CD4-positive, alpha-beta T cell (primary cell): ENCODE data around the gene NEURL1. TPM values are rescaled to one million over a fixed set of nuclear protein-coding genes. Genes with fewer than 3 reads are reported as not detected.

Experiments used
- ATAC-seq: fragments of 200-7000 bp; cut with Tn5 transposase; one replicate; pipeline ENCODE4 v1.10.0; 2022; ENCODE audit warnings: mild to moderate bottlenecking; ENCODE audit not compliant: poor library complexity
- CTCF ChIA-PET: fragments of 350-600 bp; sonication (Branson Sonifier 250); formaldehyde crosslinking; loops from one replicate; lab custom pipeline; 2021; ENCODE audit warnings: antibody characterized with exemption, inconsistent platforms; lab: Charles Lee
- POLR2A ChIA-PET: fragments of 350-600 bp; sonication (Branson Sonifier 250); formaldehyde crosslinking; loops from one replicate; lab custom pipeline; 2021; ENCODE audit warnings: antibody characterized with exemption, inconsistent platforms; lab: Charles Lee
- DNase-seq, 14 experiments: peaks; one replicate each; pipeline ENCODE4 v3.0.0-alpha.2; 2013 to 2020; ENCODE audit warnings: mixed read lengths in 2 of 14
- H3K27ac ChIP-seq, 2 donors: one replicate each; pipeline versions ENCODE4 v1.5.1 to v1.7.0; 2013; ENCODE audit warnings: low read length in 2 of 2, low read depth in 1 of 2, mild to moderate bottlenecking in 1 of 2
- H3K27me3 ChIP-seq, 2 experiments: 1 replicate in 1 of 2; 2 replicates in 1 of 2; pipeline versions ENCODE4 v1.6.1 to v1.7.0; 2013; ENCODE audit warnings: low read length in 2 of 2, control low read depth in 1 of 2, mild to moderate bottlenecking in 1 of 2, moderate library complexity in 1 of 2; ENCODE audit not compliant: insufficient read depth in 2 of 2, control insufficient read depth in 1 of 2
- H3K36me3 ChIP-seq: one replicate; pipeline ENCODE4 v1.6.1; 2013; ENCODE audit warnings: low read length, control low read depth; ENCODE audit not compliant: insufficient read depth
- H3K4me1 ChIP-seq: one replicate; pipeline ENCODE4 v1.6.1; 2013; ENCODE audit warnings: low read length, control low read depth; ENCODE audit not compliant: insufficient read depth
- H3K4me3 ChIP-seq: one replicate; pipeline ENCODE4 v1.5.1; 2013; ENCODE audit warnings: mild to moderate bottlenecking, low read length, moderate library complexity
- H3K9me3 ChIP-seq, 2 experiments: 1 replicate in 1 of 2; 2 replicates in 1 of 2; pipeline versions ENCODE4 v1.6.1 to v1.7.0; 2013; ENCODE audit warnings: low read length in 2 of 2, mild to moderate bottlenecking in 2 of 2, control low read depth in 1 of 2, moderate library complexity in 1 of 2; ENCODE audit not compliant: control insufficient read depth in 1 of 2, insufficient read depth in 1 of 2
- H3K27ac Mint-ChIP-seq: one replicate; pipeline ENCODE4 v1.8.0; 2020; ENCODE audit warnings: mixed read lengths
- H3K27me3 Mint-ChIP-seq: one replicate; pipeline ENCODE4 v1.8.0; 2021; ENCODE audit warnings: mixed read lengths
- H3K36me3 Mint-ChIP-seq: one replicate; pipeline ENCODE4 v1.8.0; 2021; ENCODE audit warnings: low read depth, mixed read lengths
- H3K4me1 Mint-ChIP-seq: one replicate; pipeline ENCODE4 v1.8.0; 2021; ENCODE audit warnings: low read depth, mixed read lengths
- H3K4me3 Mint-ChIP-seq: one replicate; pipeline ENCODE4 v1.8.0; 2020; ENCODE audit warnings: mild to moderate bottlenecking, mixed read lengths
- H3K9me3 Mint-ChIP-seq: one replicate; pipeline ENCODE4 v1.8.0; 2020; ENCODE audit warnings: mixed read lengths
- CTCF ChIP-seq: fragments of 200-600 bp; IDR thresholded peaks from one replicate; pipeline ENCODE4 v1.8.0; 2022; ENCODE audit warnings: antibody characterized with exemption, mild to moderate bottlenecking
- intact Hi-C, 2 experiments: fragments of 100-400 bp; cut with DNase I in 1 of 2; cut with micrococcal nuclease in 1 of 2; formaldehyde crosslinking; loops; one replicate each; pipeline versions ENCODE4 v1.15.1 to v1.9.0; 2023 to 2025; cut with DNase I, micrococcal nuclease
- total RNA-seq, 174 experiments: library from RNA in 2 of 174; stranded (reverse) in 2 of 174; gene quantifications; one replicate each; pipeline ENCODE4 v1.2.3 and lab custom pipeline; 2021 to 2026

Gene NEURL1
- total RNA-seq, 2 experiments from 2014 or later, result 0.85 to 1.1 TPM

DNA sequence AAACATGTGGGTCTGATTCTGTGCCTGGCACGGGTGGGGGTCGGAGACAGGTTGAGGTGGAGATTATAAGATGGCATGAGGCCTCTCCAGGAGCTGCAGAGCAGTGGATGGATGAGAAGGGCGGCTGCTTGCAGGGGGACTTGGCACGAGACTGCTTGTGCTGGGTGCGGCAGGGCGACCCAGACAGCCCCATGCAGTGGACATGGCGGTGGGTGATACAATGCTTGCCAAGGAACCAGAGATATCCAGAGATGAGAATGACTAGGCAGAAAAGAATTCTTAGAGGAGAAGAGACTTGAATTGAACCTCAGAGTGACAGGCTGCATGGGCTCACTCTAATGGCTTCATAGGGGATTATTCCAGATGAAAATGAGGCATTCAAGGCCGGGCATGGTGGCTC is 145.4 kb downstream of the NEURL1 start:
- no peaks in the 10 kb centered on the region for H3K9me3 ChIP-seq
- no peak overlapping the region for H3K27ac Mint-ChIP-seq
- POLR2A ChIA-PET, result no interaction called here
- H3K4me3 ChIP-seq, result no peak overlapping the region
- CTCF ChIA-PET, result no interaction called here
- no peaks in the 10 kb centered on the region for H3K9me3 Mint-ChIP-seq
- H3K36me3 Mint-ChIP-seq, result peaks cover 5% of the 10 kb centered on the region
- TF ChIP-seq CTCF, result no peak
- H3K27me3 ChIP-seq, result no peaks in the 10 kb centered on the region
- H3K4me1 ChIP-seq, result no peaks in the 10 kb centered on the region
- ATAC-seq, result no peak
- H3K4me3 Mint-ChIP-seq, result no peak overlapping the region
- no peak overlapping the region for H3K27ac ChIP-seq
- DNase-seq, result no peak
- H3K27me3 Mint-ChIP-seq, result no peaks in the 10 kb centered on the region
- no peaks in the 10 kb centered on the region for H3K4me1 Mint-ChIP-seq
- intact Hi-C loops, result no loop called here
- no peaks in the 10 kb centered on the region for H3K36me3 ChIP-seq

- Mint-ChIP-seq H3K27ac (no peak overlapping the region), H3K4me3 (no peak overlapping the region), H3K9me3 (no peaks in the 10 kb centered on the region), H3K27me3 (no peaks in the 10 kb centered on the region), H3K4me1 (no peaks in the 10 kb centered on the region), H3K36me3 (peaks cover 5% of the 10 kb centered on the region)
- ATAC-seq (no peak), DNase-seq (no peak)
- intact Hi-C loops, result no loop called here
- Histone ChIP-seq H3K27me3 (no peaks in the 10 kb centered on the region), H3K27ac (no peak overlapping the region), H3K36me3 (no peaks in the 10 kb centered on the region), H3K4me1 (no peaks in the 10 kb centered on the region), H3K9me3 (no peaks in the 10 kb centered on the region), H3K4me3 (no peak overlapping the region)
- TF ChIP-seq CTCF, result no peak
- ChIA-PET CTCF (no interaction called here), POLR2A (no interaction called here)
These were observed 147.1 kb downstream of the NEURL1 start for GRCh38 chr10:103640436-103641181.

DNA sequence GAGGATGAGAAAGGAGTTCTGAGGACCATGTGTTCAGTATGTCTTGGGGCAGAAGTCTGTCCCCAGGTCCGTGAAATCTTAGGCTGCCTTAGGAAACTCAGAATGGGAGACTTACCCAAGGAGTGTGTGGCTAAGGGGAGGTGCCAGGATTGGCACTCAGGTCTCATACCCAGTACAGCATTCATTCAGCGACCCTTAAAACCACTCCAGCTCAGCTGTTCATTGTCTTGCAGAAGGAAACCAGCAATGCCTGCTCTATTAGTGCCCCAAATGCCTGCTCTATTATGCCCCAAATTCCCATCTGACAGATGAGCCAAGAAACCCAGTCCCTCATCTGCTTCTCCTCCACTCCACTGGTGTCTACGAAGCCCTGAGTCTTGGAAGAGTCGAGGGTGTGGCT is 147.8 kb downstream of the NEURL1 start:
- H3K4me3 ChIP-seq, result no peak overlapping the region
- CTCF ChIA-PET, result interaction anchor here (1.1 kb wide), 1 partner anchor 44 kb away, joined by 5 read pairs; no protein-coding TSS in a partner anchor
- ATAC-seq (no peak), DNase-seq (no peak)
- no peak overlapping the region for H3K27ac ChIP-seq
- Mint-ChIP-seq H3K9me3 (no peaks in the 10 kb centered on the region), H3K27me3 (no peaks in the 10 kb centered on the region), H3K4me3 (no peak overlapping the region), H3K36me3 (peaks cover 5% of the 10 kb centered on the region), H3K27ac (no peak overlapping the region), H3K4me1 (no peaks in the 10 kb centered on the region)
- no peaks in the 10 kb centered on the region for H3K4me1 ChIP-seq
- POLR2A ChIA-PET, result no interaction called here
- no peak for TF ChIP-seq CTCF
- H3K36me3 ChIP-seq, result no peaks in the 10 kb centered on the region
- H3K27me3 ChIP-seq, result no peaks in the 10 kb centered on the region
- H3K9me3 ChIP-seq, result no peaks in the 10 kb centered on the region
- intact Hi-C loops, result no loop called here

Other genes with a start within 250 kb of the NEURL1 start
- gene RPEL1, start 247.8 kb upstream of the NEURL1 start, total RNA-seq, result not detected
- gene INA, start 216.6 kb upstream of the NEURL1 start, total RNA-seq, result not detected
- gene PCGF6, start 142.6 kb upstream of the NEURL1 start, total RNA-seq, result 1 to 10 TPM; 1.6 to 1.8 TPM
- 1 to 10 TPM; 3.8 to 4.0 TPM for gene TAF5, start 125.7 kb upstream of the NEURL1 start, total RNA-seq
- 100 to 1,000 TPM; 107 to 111 TPM for gene ATP5MK, start 97.2 kb upstream of the NEURL1 start, total RNA-seq
- gene PDCD11, start 97.1 kb upstream of the NEURL1 start, total RNA-seq, result 10 to 100 TPM; 13.3 to 16.4 TPM
- gene CALHM2, start 41.3 kb upstream of the NEURL1 start, total RNA-seq, result 1 to 10 TPM; 3.1 to 4.0 TPM
- not detected for gene CALHM1, start 34.8 kb upstream of the NEURL1 start, total RNA-seq
- not detected for gene CALHM3, start 14.5 kb upstream of the NEURL1 start, total RNA-seq